ENCODE results near the gene PDE3B.

- TF ChIP-seq, protein P1, sequence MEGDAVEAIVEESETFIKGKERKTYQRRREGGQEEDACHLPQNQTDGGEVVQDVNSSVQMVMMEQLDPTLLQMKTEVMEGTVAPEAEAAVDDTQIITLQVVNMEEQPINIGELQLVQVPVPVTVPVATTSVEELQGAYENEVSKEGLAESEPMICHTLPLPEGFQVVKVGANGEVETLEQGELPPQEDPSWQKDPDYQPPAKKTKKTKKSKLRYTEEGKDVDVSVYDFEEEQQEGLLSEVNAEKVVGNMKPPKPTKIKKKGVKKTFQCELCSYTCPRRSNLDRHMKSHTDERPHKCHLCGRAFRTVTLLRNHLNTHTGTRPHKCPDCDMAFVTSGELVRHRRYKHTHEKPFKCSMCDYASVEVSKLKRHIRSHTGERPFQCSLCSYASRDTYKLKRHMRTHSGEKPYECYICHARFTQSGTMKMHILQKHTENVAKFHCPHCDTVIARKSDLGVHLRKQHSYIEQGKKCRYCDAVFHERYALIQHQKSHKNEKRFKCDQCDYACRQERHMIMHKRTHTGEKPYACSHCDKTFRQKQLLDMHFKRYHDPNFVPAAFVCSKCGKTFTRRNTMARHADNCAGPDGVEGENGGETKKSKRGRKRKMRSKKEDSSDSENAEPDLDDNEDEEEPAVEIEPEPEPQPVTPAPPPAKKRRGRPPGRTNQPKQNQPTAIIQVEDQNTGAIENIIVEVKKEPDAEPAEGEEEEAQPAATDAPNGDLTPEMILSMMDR (IDR thresholded peaks at IDR 0.05 in 2 of 3, conservative IDR thresholded peaks at IDR 0.05 in 1 of 3; ENCODE audit: insufficient read depth in 2 of 3, low read depth in 1 of 3, low read length in 3 of 3), result no peak
- TF ChIP-seq NRF1 (conservative IDR thresholded peaks at IDR 0.05 in 1 of 2, IDR thresholded peaks at IDR 0.05 in 1 of 2) (no peak), XRCC5 (IDR thresholded peaks at IDR 0.05; ENCODE audit: low read depth, low read length) (no peak), HDAC6 (IDR thresholded peaks at IDR 0.05; ENCODE audit: low read depth, low read length) (no peak), L3MBTL2 (IDR thresholded peaks at IDR 0.05) (no peak)
These were observed 103.3 kb downstream of the PDE3B start for GRCh38 chr11:14746857-14747395.

Measured in K562 (cell line).